ENCODE measurements around the gene DUOXA1.

DNA sequence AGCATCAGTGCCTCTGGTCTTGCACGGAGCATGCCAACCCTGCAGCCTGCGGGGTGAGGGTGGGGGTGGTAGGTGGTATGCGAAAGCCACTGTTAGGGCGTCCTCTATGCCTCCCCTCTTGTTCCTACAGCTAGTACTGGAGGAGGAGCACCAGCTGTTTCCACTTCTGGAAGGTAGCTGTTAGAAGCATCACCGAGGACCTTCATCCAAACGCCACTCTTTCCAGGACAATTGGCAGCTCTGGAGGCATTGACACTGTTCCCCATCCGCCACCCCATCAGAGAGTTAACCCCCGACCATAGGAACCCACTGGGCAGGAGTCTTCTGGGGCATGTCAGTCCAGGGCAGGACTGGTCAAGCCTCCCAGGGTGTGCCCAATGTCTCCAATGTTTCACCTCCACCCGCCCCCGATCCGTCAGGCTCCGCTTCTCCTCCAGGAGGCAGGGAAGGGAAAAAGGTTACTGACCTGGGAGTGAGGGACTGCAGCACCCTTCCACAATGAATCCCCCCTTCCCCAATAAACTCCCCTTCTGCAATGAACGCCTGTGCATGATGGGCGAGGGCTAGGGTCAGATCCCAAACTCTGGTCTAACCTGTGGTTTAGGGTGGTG is 16.2 kb downstream of the DUOXA1 start:
- TF ChIP-seq, protein P1, sequence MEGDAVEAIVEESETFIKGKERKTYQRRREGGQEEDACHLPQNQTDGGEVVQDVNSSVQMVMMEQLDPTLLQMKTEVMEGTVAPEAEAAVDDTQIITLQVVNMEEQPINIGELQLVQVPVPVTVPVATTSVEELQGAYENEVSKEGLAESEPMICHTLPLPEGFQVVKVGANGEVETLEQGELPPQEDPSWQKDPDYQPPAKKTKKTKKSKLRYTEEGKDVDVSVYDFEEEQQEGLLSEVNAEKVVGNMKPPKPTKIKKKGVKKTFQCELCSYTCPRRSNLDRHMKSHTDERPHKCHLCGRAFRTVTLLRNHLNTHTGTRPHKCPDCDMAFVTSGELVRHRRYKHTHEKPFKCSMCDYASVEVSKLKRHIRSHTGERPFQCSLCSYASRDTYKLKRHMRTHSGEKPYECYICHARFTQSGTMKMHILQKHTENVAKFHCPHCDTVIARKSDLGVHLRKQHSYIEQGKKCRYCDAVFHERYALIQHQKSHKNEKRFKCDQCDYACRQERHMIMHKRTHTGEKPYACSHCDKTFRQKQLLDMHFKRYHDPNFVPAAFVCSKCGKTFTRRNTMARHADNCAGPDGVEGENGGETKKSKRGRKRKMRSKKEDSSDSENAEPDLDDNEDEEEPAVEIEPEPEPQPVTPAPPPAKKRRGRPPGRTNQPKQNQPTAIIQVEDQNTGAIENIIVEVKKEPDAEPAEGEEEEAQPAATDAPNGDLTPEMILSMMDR (IDR thresholded peaks at IDR 0.05), result no peak
- no peak for TF ChIP-seq POLR2A (IDR thresholded peaks at IDR 0.05)

Data from prostate gland (tissue), 2 donors.